HepG2 (cell line): ENCODE measurements around the gene MVK. TPM values are rescaled to one million over a fixed set of nuclear protein-coding genes. Genes with fewer than 3 reads are reported as not detected.

Experiments
- ARID4A ChIP-seq: sonication (generic); formaldehyde crosslinking; IDR thresholded peaks from 2 replicates; pipeline ENCODE4 v1.5.0; 2020; ENCODE audit warnings: mild to moderate bottlenecking, missing genetic modification reagents, borderline replicate concordance
- ARNTL ChIP-seq: sonication (generic); formaldehyde crosslinking; IDR thresholded peaks from 2 replicates; pipeline ENCODE4 v1.4.0; 2020; ENCODE audit warnings: mild to moderate bottlenecking, missing genetic modification reagents
- HOXA3 ChIP-seq: sonication (generic); formaldehyde crosslinking; IDR thresholded peaks from 2 replicates; pipeline ENCODE4 v1.5.0; 2020; ENCODE audit warnings: missing genetic modification reagents
- JUNB ChIP-seq: sonication (generic); formaldehyde crosslinking; IDR thresholded peaks from 2 replicates; pipeline ENCODE4 v1.8.0; 2022; ENCODE audit warnings: missing genetic modification reagents, mild to moderate bottlenecking, borderline replicate concordance
- KDM2A ChIP-seq: sonication (generic); formaldehyde crosslinking; IDR thresholded peaks from 2 replicates; pipeline ENCODE4 v1.4.0; 2020; ENCODE audit warnings: low read depth, missing genetic modification reagents, borderline replicate concordance
- RERE ChIP-seq: IDR thresholded peaks from 2 replicates; pipeline ENCODE4 v1.6.1; 2016; ENCODE audit warnings: low read depth, missing genetic modification reagents, missing compliant biosample characterization
- SALL2 ChIP-seq: sonication (generic); formaldehyde crosslinking; IDR thresholded peaks from 2 replicates; pipeline ENCODE4 v1.8.1; 2023; ENCODE audit warnings: mild to moderate bottlenecking, missing genetic modification reagents, inconsistent platforms
- SAP130 ChIP-seq: IDR thresholded peaks from 2 replicates; pipeline ENCODE4 v1.6.1; 2016; ENCODE audit warnings: low read depth
- STAT5B ChIP-seq: sonication (generic); formaldehyde crosslinking; IDR thresholded peaks from 2 replicates; pipeline ENCODE4 v1.4.0; 2020; ENCODE audit warnings: missing genetic modification reagents
- THAP9 ChIP-seq: sonication (generic); formaldehyde crosslinking; IDR thresholded peaks from 2 replicates; pipeline ENCODE4; 2020; ENCODE audit warnings: missing genetic modification reagents, mild to moderate bottlenecking, borderline replicate concordance
- ZFP91 ChIP-seq: sonication (generic); formaldehyde crosslinking; IDR thresholded peaks from 2 replicates; pipeline ENCODE4 v1.9.0; 2022; ENCODE audit warnings: missing genetic modification reagents, mild to moderate bottlenecking, borderline replicate concordance
- ZNF619 ChIP-seq: sonication (generic); formaldehyde crosslinking; IDR thresholded peaks from 2 replicates; pipeline ENCODE4 v1.4.0; 2020; ENCODE audit warnings: mild to moderate bottlenecking, missing genetic modification reagents
- ZNF878 ChIP-seq: sonication (generic); formaldehyde crosslinking; IDR thresholded peaks from 2 replicates; pipeline ENCODE4 v1.8.1; 2023; ENCODE audit warnings: mild to moderate bottlenecking, missing genetic modification reagents, moderate library complexity
- polyA plus RNA-seq, 8 experiments: library from polyadenylated mRNA; depleted of rRNA in 3 of 8; stranded (reverse) in 7 of 8; unstranded in 1 of 8; fragments of >200 nt; fragmentation: Illumina TruSeq in 4 of 8; extraction: Trizol in 4 of 8; gene quantifications; 2 replicates each; pipeline versions ENCODE4 v1.2.1 to v1.2.3, GENCODE V29; 2011 to 2016; ENCODE audit warnings: low read depth in 4 of 8, missing spikeins in 1 of 8, mixed read lengths in 1 of 8; ENCODE audit not compliant: insufficient read depth in 1 of 8
- total RNA-seq, 5 experiments: library from RNA; depleted of rRNA; stranded (reverse); fragments of >200 nt; fragmentation: Illumina TruSeq; extraction: Trizol; gene quantifications; 2 replicates each; pipeline ENCODE4 v1.2.3, GENCODE V29; 2016; ENCODE audit warnings: low read depth in 1 of 5

MVK gene
- total and polyA plus RNA-seq, 2 of the 13 experiments (the other 11 are each of a cell fraction or from before 2014, with no cell fraction given), result 11.6 to 66.9 TPM

GRCh38 chr12:109588461-109589239 is 15.1 kb downstream of the MVK start (continued):
- TF ChIP-seq RERE (CRISPR knock-in tag) (no peak), HOXA3 (peak; percentile 45; the same call in 1 of the 2 replicates), ZNF619 (CRISPR knock-in tag) (0 out of 2 replicates have a peak, but pooled peaks have one; percentile 20), ARID4A (CRISPR knock-in tag) (peak; percentile 38; the same call in 1 of the 2 replicates), SALL2 (no peak), ARNTL (CRISPR knock-in tag) (peak; percentile 97), ZNF878 (CRISPR knock-in tag) (no peak), ZFP91 (peak; percentile 17; the same call in 1 of the 2 replicates), SAP130 (CRISPR knock-in tag) (peak; percentile 39), JUNB (0 out of 2 replicates have a peak, but pooled peaks have one; percentile 50), STAT5B (CRISPR knock-in tag) (no peak), THAP9 (CRISPR knock-in tag) (0 out of 2 replicates have a peak, but pooled peaks have one; percentile 35), KDM2A (peak; percentile 52; the same call in 1 of the 2 replicates)
